Activated T-helper 1 cell treated with Interleukin-2 at 50 U/mL for 16 hours (primary cell): Measurements from ENCODE around the gene H2BK1.

Source experiments
- DNase-seq: peaks from one replicate; pipeline ENCODE4 v3.0.0-alpha.2; 2020; ENCODE audit warnings: low read depth

H2BK1 gene

GRCh38 chr7:151210087-151210854, at the start of gene H2BK1:
Gene H2BK1 (minus strand): TSS chr7:151210488. CDS start chr7:151210318, 170 bp downstream.
- no peak for DNase-seq

GRCh38 chr7:151257990-151258389, 47.7 kb upstream of the H2BK1 start:
- no peak for DNase-seq

GRCh38 chr7:151256410-151257045, 46.2 kb upstream of the H2BK1 start:
- no peak for DNase-seq

- DNase-seq: no peak
Observed at GRCh38 chr7:151255390-151255789, 45.1 kb upstream of the H2BK1 start.

GRCh38 chr7:151254851-151255250, 44.6 kb upstream of the H2BK1 start:
- no peak for DNase-seq

- no peak for DNase-seq
Observed at GRCh38 chr7:151254316-151254715, 44.0 kb upstream of the H2BK1 start.

GRCh38 chr7:151252961-151253711, 42.8 kb upstream of the H2BK1 start:
- no peak for DNase-seq

GRCh38 chr7:151252561-151252835, 42.2 kb upstream of the H2BK1 start:
- DNase-seq: no peak

GRCh38 chr7:151251689-151252560, 41.6 kb upstream of the H2BK1 start:
- DNase-seq: no peak

GRCh38 chr7:151251328-151251688, 41.0 kb upstream of the H2BK1 start:
- DNase-seq: no peak

- DNase-seq: no peak
Observed at GRCh38 chr7:151250181-151251132, 40.2 kb upstream of the H2BK1 start.

GRCh38 chr7:151249732-151250072, 39.4 kb upstream of the H2BK1 start:
- DNase-seq: no peak

- DNase-seq: peak; percentile 19
Observed at GRCh38 chr7:151249034-151249731, 38.9 kb upstream of the H2BK1 start.

- DNase-seq: no peak
Observed at GRCh38 chr7:151248346-151249033, 38.2 kb upstream of the H2BK1 start, which contains the start of gene SMARCD3. Gene SMARCD3 (minus strand): TSS chr7:151248694. CDS start chr7:151248562, 132 bp downstream.

- no peak for DNase-seq
Observed at GRCh38 chr7:151247611-151248345, 37.5 kb upstream of the H2BK1 start.

- no peak for DNase-seq
Observed at GRCh38 chr7:151246851-151247580, 36.7 kb upstream of the H2BK1 start.

- DNase-seq: no peak
Observed at GRCh38 chr7:151246102-151246850, 36.0 kb upstream of the H2BK1 start.
